CD4-positive, alpha-beta T cell treated with Interferon alpha-2 for 1 hour (primary cell): Measurements from ENCODE around the gene PSMA5.

Source experiments
- DNase-seq, 2 donors: peaks; one replicate each; pipeline ENCODE4 v3.0.0-alpha.2; 2020 to 2022

PSMA5 gene

DNA sequence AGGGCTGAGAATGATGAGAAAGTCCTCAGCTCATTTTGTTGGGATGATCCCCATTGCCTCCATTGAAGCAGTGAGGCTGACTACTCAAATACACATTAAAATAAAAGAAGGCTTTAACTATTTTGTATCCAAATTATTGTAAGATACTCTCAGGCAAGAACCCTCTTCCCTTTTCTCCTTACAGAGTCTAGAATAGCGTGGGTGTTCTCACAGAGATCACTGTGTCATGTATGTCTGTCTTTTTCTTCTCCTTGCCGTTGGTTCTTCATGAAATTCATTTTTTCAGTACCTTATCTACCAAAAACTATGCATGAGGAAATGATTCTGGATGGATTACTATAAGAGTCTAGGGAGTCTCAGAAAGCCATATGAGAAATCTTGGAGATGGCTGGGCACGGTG is 58.6 kb downstream of the PSMA5 start:
- DNase-seq = no peak

DNA sequence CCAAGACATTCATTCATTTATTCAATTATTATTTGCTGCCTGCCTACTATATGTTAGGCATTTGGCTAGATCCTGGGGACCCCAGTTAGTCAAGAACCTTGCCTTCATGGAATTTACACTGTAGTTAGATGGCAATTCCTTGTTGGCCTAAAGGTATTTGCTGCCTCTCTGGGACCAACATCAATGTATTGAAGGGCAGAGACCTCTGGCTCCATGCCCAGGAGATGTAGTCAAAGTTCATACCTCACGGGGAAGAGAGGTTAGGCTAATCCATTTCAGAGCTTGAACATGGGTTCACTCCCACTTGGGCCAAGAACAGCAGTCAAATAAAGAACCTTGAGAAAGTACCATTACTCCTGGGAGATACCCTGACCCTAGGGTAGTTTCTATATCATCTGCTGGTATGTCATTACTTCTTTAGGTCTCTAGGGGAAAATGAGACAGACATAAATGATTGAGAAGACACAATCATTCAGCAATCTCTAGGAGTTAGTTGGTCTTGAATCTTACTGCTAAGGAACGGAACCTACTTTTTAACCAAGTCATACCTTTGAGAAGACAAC is 60.5 kb downstream of the PSMA5 start:
- no peak for DNase-seq

DNA sequence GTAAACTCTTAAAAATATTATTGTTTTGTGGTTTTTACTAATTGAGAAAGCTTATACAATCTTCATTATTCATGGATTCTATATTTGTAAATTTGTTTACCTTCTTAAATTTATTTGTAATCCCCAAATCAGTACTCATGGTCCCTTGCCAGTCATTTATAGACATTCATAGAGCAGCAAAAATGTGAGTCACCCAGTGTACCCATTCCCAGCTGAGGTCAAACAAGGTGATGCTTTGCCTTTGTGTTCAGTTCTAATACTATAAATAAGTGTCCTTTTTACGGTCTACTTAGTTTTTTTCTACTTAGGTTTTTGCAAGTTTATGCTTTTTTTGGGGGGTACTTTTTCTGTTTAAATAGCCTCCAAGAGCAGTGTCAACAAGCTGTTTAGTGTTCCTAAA is 64.6 kb downstream of the PSMA5 start:
- no peak for DNase-seq

DNA sequence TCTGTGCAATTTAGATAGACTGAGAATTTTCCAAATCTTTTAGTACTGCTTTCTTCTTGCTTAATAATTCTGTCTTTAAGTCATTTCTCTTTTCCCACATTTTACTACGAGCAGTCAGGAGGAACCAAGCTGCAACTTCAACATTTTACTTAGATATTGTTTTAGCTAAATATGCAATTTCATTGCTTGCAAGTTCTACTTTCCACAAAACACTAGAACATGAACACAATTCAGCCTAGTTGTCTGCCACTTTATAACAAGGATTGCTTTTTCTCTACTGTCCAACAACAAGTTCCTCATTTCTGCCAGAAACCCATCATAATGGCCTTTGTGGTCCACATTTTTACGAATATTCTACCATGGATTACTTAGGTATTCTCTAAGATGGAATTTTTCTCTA is 65.2 kb downstream of the PSMA5 start:
- no peak for DNase-seq

GRCh38 chr1:109357616-109358015 is 68.6 kb downstream of the PSMA5 start:
- DNase-seq = no peak

DNA sequence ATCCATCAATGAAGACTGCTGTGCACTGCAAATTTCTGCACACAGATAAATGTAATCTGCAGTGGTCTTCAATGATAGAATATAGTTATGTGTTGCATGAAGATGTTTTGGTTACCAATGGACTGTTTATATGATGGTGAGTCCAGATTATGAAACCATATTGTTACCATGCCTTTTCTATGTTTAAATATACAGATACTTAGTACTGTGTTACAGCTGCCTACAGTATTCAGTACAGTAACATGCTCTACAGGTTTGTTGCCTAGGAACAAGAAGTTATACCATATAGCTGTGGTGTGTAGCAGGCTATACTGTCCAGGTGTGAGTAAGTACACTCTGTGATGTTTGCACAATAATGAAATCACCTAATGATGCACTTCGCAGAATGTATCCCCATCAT is 69.3 kb downstream of the PSMA5 start:
- DNase-seq = no peak

DNA sequence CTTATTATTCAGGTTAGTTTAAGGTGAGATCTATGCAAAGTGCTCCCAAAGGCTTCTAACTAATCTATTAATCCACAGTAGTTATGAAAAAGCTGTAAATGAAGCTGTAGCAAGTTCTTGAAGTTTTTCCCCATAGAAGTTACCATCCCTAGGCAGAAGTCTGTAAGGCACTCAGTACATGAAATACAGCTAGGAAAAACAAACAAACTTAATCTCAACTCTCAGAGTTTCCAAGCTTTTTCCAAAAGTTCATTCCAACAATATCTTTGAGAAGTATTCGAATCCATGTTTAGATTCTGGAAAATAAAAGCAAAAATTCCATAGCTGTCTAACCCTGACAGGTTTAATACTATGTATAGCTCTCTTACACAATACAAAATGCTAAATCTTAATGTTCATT is 69.7 kb downstream of the PSMA5 start:
- DNase-seq = no peak

- no peak for DNase-seq
Observed at GRCh38 chr1:109354929-109355328, 71.3 kb downstream of the PSMA5 start.

GRCh38 chr1:109351457-109351856 is 74.8 kb downstream of the PSMA5 start:
- DNase-seq = no peak

- no peak for DNase-seq
Observed at GRCh38 chr1:109350655-109351054, 75.6 kb downstream of the PSMA5 start.

GRCh38 chr1:109350182-109350581 is 76.1 kb downstream of the PSMA5 start:
- no peak for DNase-seq
